ENCODE measurements around the gene ZBTB20.

DNA sequence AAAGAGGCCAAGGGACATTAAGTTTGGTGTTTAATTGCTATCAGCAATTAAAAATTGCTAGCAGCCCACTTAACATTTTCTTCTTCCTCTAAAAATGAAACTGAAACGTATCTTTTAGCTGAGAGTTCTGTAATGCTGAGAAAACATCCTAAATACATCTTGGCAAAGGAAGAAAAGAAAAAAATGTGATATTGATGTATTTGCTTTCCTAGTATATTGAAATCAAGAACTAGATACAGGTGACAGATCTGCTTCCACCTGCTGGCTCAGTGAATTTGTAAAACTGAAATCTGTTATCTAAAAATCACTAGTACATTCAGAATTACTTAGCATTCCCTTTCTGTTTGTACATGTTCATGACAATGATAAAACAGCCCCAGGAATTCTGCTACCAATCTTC is 283.2 kb downstream of the ZBTB20 start:
- TF ChIP-seq, protein P1, sequence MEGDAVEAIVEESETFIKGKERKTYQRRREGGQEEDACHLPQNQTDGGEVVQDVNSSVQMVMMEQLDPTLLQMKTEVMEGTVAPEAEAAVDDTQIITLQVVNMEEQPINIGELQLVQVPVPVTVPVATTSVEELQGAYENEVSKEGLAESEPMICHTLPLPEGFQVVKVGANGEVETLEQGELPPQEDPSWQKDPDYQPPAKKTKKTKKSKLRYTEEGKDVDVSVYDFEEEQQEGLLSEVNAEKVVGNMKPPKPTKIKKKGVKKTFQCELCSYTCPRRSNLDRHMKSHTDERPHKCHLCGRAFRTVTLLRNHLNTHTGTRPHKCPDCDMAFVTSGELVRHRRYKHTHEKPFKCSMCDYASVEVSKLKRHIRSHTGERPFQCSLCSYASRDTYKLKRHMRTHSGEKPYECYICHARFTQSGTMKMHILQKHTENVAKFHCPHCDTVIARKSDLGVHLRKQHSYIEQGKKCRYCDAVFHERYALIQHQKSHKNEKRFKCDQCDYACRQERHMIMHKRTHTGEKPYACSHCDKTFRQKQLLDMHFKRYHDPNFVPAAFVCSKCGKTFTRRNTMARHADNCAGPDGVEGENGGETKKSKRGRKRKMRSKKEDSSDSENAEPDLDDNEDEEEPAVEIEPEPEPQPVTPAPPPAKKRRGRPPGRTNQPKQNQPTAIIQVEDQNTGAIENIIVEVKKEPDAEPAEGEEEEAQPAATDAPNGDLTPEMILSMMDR (IDR thresholded peaks at IDR 0.05) = no peak
- TF ChIP-seq POLR2A (IDR thresholded peaks at IDR 0.05; ENCODE audit: low read depth) (no peak), POLR2AphosphoS5 (IDR thresholded peaks at IDR 0.05) (no peak)

All from esophagus muscularis mucosa (tissue), 3 donors.